ENCODE measurements around the gene RAC3.

Gene RAC3

GRCh38 chr17:82073446-82073845, 42.0 kb downstream of the RAC3 start:
- Histone ChIP-seq H3K4me3 (replicated peaks; ENCODE audit: low read depth, low read length) (no peak overlapping the region), H3K27me3 (replicated peaks; ENCODE audit: control insufficient read depth, insufficient read depth, low read length) (no peaks in the 10 kb centered on the region), H3K36me3 (ENCODE audit: control insufficient read depth, insufficient read depth, low read length) (peaks cover 4% of the 10 kb centered on the region)
- no peak for DNase-seq (ENCODE audit: extremely low read depth, insufficient read length)
- no peak for TF ChIP-seq CTCF (IDR thresholded peaks at IDR 0.05; ENCODE audit: insufficient read depth, low read length, poor library complexity, severe bottlenecking)

GRCh38 chr17:82076018-82076784, 44.7 kb downstream of the RAC3 start:
- no peak for DNase-seq (ENCODE audit: extremely low read depth, insufficient read length)
- TF ChIP-seq CTCF (IDR thresholded peaks at IDR 0.05; ENCODE audit: insufficient read depth, low read length, poor library complexity, severe bottlenecking), result no peak
- Histone ChIP-seq H3K27me3 (replicated peaks; ENCODE audit: control insufficient read depth, insufficient read depth, low read length) (no peaks in the 10 kb centered on the region), H3K36me3 (ENCODE audit: control insufficient read depth, insufficient read depth, low read length) (peaks cover 22% of the 10 kb centered on the region), H3K4me3 (replicated peaks; ENCODE audit: low read depth, low read length) (no peak overlapping the region)

GRCh38 chr17:82076785-82077591, 45.5 kb downstream of the RAC3 start:
- peaks cover 26% of the 10 kb centered on the region for H3K36me3 ChIP-seq (ENCODE audit: control insufficient read depth, insufficient read depth, low read length)
- no peak for TF ChIP-seq CTCF (IDR thresholded peaks at IDR 0.05; ENCODE audit: insufficient read depth, low read length, poor library complexity, severe bottlenecking)
- no peaks in the 10 kb centered on the region for H3K27me3 ChIP-seq (replicated peaks; ENCODE audit: control insufficient read depth, insufficient read depth, low read length)
- no peak for DNase-seq (ENCODE audit: extremely low read depth, insufficient read length)
- no peak overlapping the region for H3K4me3 ChIP-seq (replicated peaks; ENCODE audit: low read depth, low read length)

- no peaks in the 10 kb centered on the region for H3K27me3 ChIP-seq (replicated peaks; ENCODE audit: control insufficient read depth, insufficient read depth, low read length)
- H3K36me3 ChIP-seq (ENCODE audit: control insufficient read depth, insufficient read depth, low read length), result peaks cover 34% of the 10 kb centered on the region
- TF ChIP-seq CTCF (IDR thresholded peaks at IDR 0.05; ENCODE audit: insufficient read depth, low read length, poor library complexity, severe bottlenecking), result no peak
- DNase-seq (ENCODE audit: extremely low read depth, insufficient read length), result no peak
- no peak overlapping the region for H3K4me3 ChIP-seq (replicated peaks; ENCODE audit: low read depth, low read length)
Measured at GRCh38 chr17:82077617-82078358, 46.3 kb downstream of the RAC3 start.

- peaks cover 40% of the 10 kb centered on the region for H3K36me3 ChIP-seq (ENCODE audit: control insufficient read depth, insufficient read depth, low read length)
- H3K4me3 ChIP-seq (replicated peaks; ENCODE audit: low read depth, low read length), result no peak overlapping the region
- no peak for TF ChIP-seq CTCF (IDR thresholded peaks at IDR 0.05; ENCODE audit: insufficient read depth, low read length, poor library complexity, severe bottlenecking)
- no peak for DNase-seq (ENCODE audit: extremely low read depth, insufficient read length)
- no peaks in the 10 kb centered on the region for H3K27me3 ChIP-seq (replicated peaks; ENCODE audit: control insufficient read depth, insufficient read depth, low read length)
Measured at GRCh38 chr17:82078433-82078832, 47.0 kb downstream of the RAC3 start.

Data from GM06990 (cell line).